HEK293T (cell line): Measurements from ENCODE around the gene KRT7.

Experiments
- BHLHE40 ChIP-seq: fragments of 450-650 bp; IDR thresholded peaks from 2 replicates; pipeline ENCODE4 v1.6.1; 2016; ENCODE audit warnings: mild to moderate bottlenecking, moderate library complexity, borderline replicate concordance
- CTBP1 ChIP-seq: fragments of 450-650 bp; IDR thresholded peaks from 2 replicates; pipeline ENCODE4 v1.6.1; 2016; ENCODE audit warnings: borderline replicate concordance
- FOXK2 ChIP-seq: fragments of 450-650 bp; IDR thresholded peaks from 2 replicates; pipeline ENCODE4 v1.6.1; 2016; ENCODE audit warnings: mild to moderate bottlenecking
- FOXM1 ChIP-seq: fragments of 450-650 bp; IDR thresholded peaks from 2 replicates; pipeline ENCODE4 v1.6.1; 2017; ENCODE audit warnings: mild to moderate bottlenecking, borderline replicate concordance
- NFRKB ChIP-seq: fragments of 450-650 bp; IDR thresholded peaks from 2 replicates; pipeline ENCODE4 v1.6.1; 2016; ENCODE audit warnings: mild to moderate bottlenecking, moderate library complexity
- SP1 ChIP-seq: fragments of 450-650 bp; IDR thresholded peaks from 2 replicates; pipeline ENCODE4 v1.6.1; 2017
- SUZ12 ChIP-seq: fragments of 450-650 bp; IDR thresholded peaks from 2 replicates; pipeline ENCODE4 v1.6.1; 2016; ENCODE audit warnings: mild to moderate bottlenecking
- TARDBP ChIP-seq: fragments of 450-650 bp; IDR thresholded peaks from 2 replicates; pipeline ENCODE4 v1.6.1; 2016
- ZNF384 ChIP-seq: fragments of 450-650 bp; IDR thresholded peaks from 2 replicates; pipeline ENCODE4 v1.6.1; 2016

DNA sequence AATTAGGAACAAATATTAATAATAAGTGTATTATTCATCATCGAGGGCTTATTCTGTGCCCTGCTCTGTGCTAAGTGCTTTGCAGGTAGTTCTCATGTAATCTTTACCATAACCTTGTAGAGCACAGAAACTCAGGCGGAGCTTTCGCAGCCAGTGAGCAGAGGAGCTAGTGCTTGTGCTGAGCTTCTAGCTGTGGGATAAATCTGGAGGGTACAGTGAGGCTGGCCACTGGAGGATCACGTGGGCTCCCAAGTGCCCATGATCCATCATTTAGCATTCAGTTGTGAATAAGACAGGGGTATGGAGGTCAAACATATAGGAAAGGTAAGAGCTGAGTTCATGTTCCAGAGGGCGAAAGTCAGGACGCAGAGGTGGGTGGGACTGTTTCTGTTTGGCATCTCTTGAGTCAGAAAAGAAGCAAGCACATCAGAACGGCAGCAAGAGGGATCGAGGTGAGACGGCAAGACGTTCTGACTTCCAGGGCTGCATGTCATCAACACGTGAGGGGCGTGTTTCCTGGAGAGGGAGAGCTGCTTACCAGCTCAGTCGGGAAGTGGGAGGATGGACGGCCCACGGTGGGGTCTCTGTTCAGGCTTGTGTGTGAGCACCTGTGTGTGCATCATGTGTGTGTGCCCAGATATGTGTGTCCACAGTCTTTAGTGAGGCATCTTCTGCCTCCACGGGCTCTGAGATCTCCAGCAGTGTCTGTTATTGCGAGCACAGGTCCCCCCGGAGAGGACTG, 24.4 kb upstream of the KRT7 start:
- TF ChIP-seq SUZ12 (no peak), NFRKB (no peak), FOXK2 (no peak), FOXM1 (no peak), BHLHE40 (no peak), TARDBP (no peak), CTBP1 (no peak), SP1 (no peak), ZNF384 (no peak)
